Liver (tissue), 9 donors: ENCODE results near the gene STK36. TPM values are rescaled to one million over a fixed set of nuclear protein-coding genes. Genes with fewer than 3 reads are reported as not detected.

Source experiments
- DNase-seq: peaks from one replicate; pipeline ENCODE4 v3.0.0-alpha.2; 2017; ENCODE audit warnings: low spot score
- H3K27ac ChIP-seq, 2 donors: one replicate each; pipeline ENCODE4 v1.7.0; 2013; ENCODE audit warnings: inconsistent platforms in 2 of 2, low read length in 2 of 2, control low read depth in 1 of 2, low read depth in 1 of 2, mild to moderate bottlenecking in 1 of 2
- H3K27me3 ChIP-seq, 4 donors: one replicate each; pipeline versions ENCODE4 v1.6.1 to v1.7.0; 2013; ENCODE audit warnings: low read length in 3 of 4, inconsistent platforms in 1 of 4, mild to moderate bottlenecking in 1 of 4, moderate library complexity in 1 of 4; ENCODE audit not compliant: control insufficient read depth in 4 of 4, insufficient read depth in 4 of 4
- H3K36me3 ChIP-seq, 4 donors: one replicate each; pipeline versions ENCODE4 v1.6.1 to v1.7.0; 2013; ENCODE audit warnings: low read length in 3 of 4, mild to moderate bottlenecking in 3 of 4, low read depth in 1 of 4, moderate library complexity in 1 of 4; ENCODE audit not compliant: control insufficient read depth in 4 of 4, insufficient read depth in 3 of 4
- H3K4me1 ChIP-seq, 4 donors: one replicate each; pipeline versions ENCODE4 v1.6.1 to v1.7.0; 2013; ENCODE audit warnings: low read length in 3 of 4, mild to moderate bottlenecking in 3 of 4, moderate library complexity in 1 of 4; ENCODE audit not compliant: control insufficient read depth in 4 of 4, insufficient read depth in 4 of 4
- H3K4me3 ChIP-seq, 3 donors: one replicate each; pipeline versions ENCODE4 v1.6.1 to v1.7.0; 2013; ENCODE audit warnings: low read length in 3 of 3, control low read depth in 1 of 3, low read depth in 1 of 3, mild to moderate bottlenecking in 1 of 3
- H3K9ac ChIP-seq, 2 donors: one replicate each; pipeline ENCODE4 v1.7.0; 2013; ENCODE audit warnings: low read length in 2 of 2, mild to moderate bottlenecking in 2 of 2, moderate library complexity in 2 of 2, control low read depth in 1 of 2, low read depth in 1 of 2
- H3K9me3 ChIP-seq, 4 donors: one replicate each; pipeline versions ENCODE4 v1.6.1 to v1.7.0; 2013; ENCODE audit warnings: low read length in 3 of 4; ENCODE audit not compliant: control insufficient read depth in 4 of 4
- ATF3 ChIP-seq: IDR thresholded peaks from 2 replicates; pipeline ENCODE4 v1.6.1; 2016; ENCODE audit warnings: antibody characterized with exemption
- EGR1 ChIP-seq, 2 donors: IDR thresholded peaks; 2 replicates each; pipeline ENCODE4 v1.6.1; 2016 to 2018; ENCODE audit warnings: antibody characterized with exemption in 2 of 2, low read depth in 2 of 2
- FOXA1 ChIP-seq: IDR thresholded peaks from 2 replicates; pipeline ENCODE4 v1.6.1; 2016; ENCODE audit warnings: antibody characterized with exemption
- FOXA2 ChIP-seq: IDR thresholded peaks from 2 replicates; pipeline ENCODE4 v1.6.1; 2016; ENCODE audit warnings: antibody characterized with exemption
- GABPA ChIP-seq, 2 donors: IDR thresholded peaks in 1 of 2; conservative IDR thresholded peaks in 1 of 2; 2 replicates each; pipeline ENCODE4 v1.6.1; 2016; ENCODE audit warnings: antibody characterized with exemption in 2 of 2, mild to moderate bottlenecking in 1 of 2, moderate library complexity in 1 of 2
- HNF4A ChIP-seq, 2 donors: conservative IDR thresholded peaks; 2 replicates each; pipeline ENCODE4 v1.6.1; 2016; ENCODE audit warnings: antibody characterized with exemption in 2 of 2, mild to moderate bottlenecking in 2 of 2
- HNF4G ChIP-seq: IDR thresholded peaks from 2 replicates; pipeline ENCODE4 v1.6.1; 2016; ENCODE audit warnings: antibody characterized with exemption
- JUND ChIP-seq, 2 donors: IDR thresholded peaks; 2 replicates each; pipeline ENCODE4 v1.6.1; 2016; ENCODE audit warnings: antibody characterized with exemption in 2 of 2
- NR2F2 ChIP-seq: IDR thresholded peaks from 2 replicates; pipeline ENCODE4 v1.6.1; 2016; ENCODE audit warnings: antibody characterized with exemption
- RAD21 ChIP-seq, 2 donors: IDR thresholded peaks; 2 replicates each; pipeline ENCODE4 v1.6.1; 2016; ENCODE audit warnings: antibody characterized with exemption in 2 of 2, mild to moderate bottlenecking in 2 of 2
- REST ChIP-seq: IDR thresholded peaks from 2 replicates; pipeline ENCODE4 v1.6.1; 2016; ENCODE audit warnings: antibody characterized with exemption, mild to moderate bottlenecking
- RXRA ChIP-seq, 2 donors: IDR thresholded peaks; 2 replicates each; pipeline ENCODE4 v1.6.1; 2017 to 2018; ENCODE audit warnings: antibody characterized with exemption in 2 of 2, mild to moderate bottlenecking in 1 of 2
- SP1 ChIP-seq: IDR thresholded peaks from 2 replicates; pipeline ENCODE4 v1.6.1; 2018; ENCODE audit warnings: antibody characterized with exemption, mild to moderate bottlenecking
- TAF1 ChIP-seq: conservative IDR thresholded peaks from 2 replicates; pipeline ENCODE4 v1.6.1; 2016; ENCODE audit warnings: antibody characterized with exemption, mild to moderate bottlenecking
- YY1 ChIP-seq: IDR thresholded peaks from 2 replicates; pipeline ENCODE4 v1.6.1; 2016; ENCODE audit warnings: antibody characterized with exemption, mild to moderate bottlenecking
- WGBS: extraction: QIAGEN DNeasy Blood & Tissue Kit; methylation state at CpG from one replicate; pipeline ENCODE4 v1.1.7; 2013; 5-methylcytosine and 5-hydroxymethylcytosine counted together
- polyA plus RNA-seq, 2 donors: library from polyadenylated mRNA; stranded (reverse) in 1 of 2; unstranded in 1 of 2; fragments of 200-250 nt in 1 of 2; fragments of >200 nt in 1 of 2; fragmentation: Nextera tagmentation in 1 of 2; extraction: Ambion mirVana in 1 of 2; gene quantifications; one replicate each; pipeline versions ENCODE4 v1.2.1 to v1.2.3, GENCODE V29; 2013 to 2015
- total RNA-seq, 2 donors: library from RNA; depleted of rRNA; stranded (reverse); fragments of >200 nt; gene quantifications; one replicate each; pipeline ENCODE4 v1.2.3, GENCODE V29; 2014
- TF ChIP-seq, protein P1 (sequence below): IDR thresholded peaks from 2 replicates; pipeline ENCODE4 v1.6.1; 2016; ENCODE audit warnings: antibody characterized with exemption
- TF ChIP-seq, protein P2 (sequence below): fragments of 150-350 bp; IDR thresholded peaks from 2 replicates; pipeline ENCODE4 v1.5.1; 2017; ENCODE audit warnings: improper control_type of control experiment, low read depth, low read length; ENCODE audit not compliant: missing input control
- donor health status: healthy.
- donor health status: healthy.
- donor health status: healthy.
- donor health status: healthy.
- donor health status: healthy.

Gene STK36
- total and polyA plus RNA-seq, 4 donors = 5.1 to 17.2 (median 7.0) TPM

DNA sequence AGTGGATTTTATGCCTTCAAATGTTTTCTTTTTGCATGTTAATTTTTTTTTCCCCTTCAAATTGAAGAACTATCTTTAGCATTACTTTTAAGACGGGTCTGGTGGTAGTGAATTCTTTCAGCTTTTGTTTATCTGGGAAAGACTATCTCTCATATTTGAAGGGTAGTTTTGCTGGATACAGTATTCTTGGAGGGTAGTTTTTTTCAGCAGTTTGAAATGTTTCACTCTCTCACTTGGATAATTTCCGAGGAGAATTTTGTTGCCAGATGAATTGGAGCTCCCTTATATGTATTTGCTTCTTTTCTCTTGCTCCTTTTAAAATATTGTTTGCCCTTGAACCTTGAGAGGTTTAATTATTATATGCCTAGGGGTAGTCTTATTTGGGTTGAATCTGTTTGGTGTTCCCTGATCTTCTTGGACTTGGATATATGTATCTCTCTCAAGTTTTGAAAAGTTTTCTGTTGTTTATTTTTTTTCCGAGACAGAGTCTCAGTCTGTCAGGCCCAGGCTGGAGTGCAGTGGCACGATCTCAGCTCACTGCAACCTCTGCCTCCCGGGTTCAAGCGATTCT lies 54.2 kb downstream of the STK36 start:
- Histone ChIP-seq H3K27me3 (no peaks in the 10 kb centered on the region), H3K9ac (no peak overlapping the region), H3K36me3 (no peaks in the 10 kb centered on the region), H3K27ac (no peak overlapping the region), H3K4me1 (peaks cover 3 to 8% (median 8%) of the 10 kb centered on the region in 4 donors), H3K9me3 (peaks cover 0 to 4% (median under 1%) of the 10 kb centered on the region in 4 donors), H3K4me3 (no peak overlapping the region)
- DNase-seq = no peak
- 97% methylated on average over 6 of the region's 6 CpGs for WGBS
- TF ChIP-seq JUND (IDR thresholded peaks at IDR 0.05) (no peak), FOXA2 (no peak), YY1 (no peak), FOXA1 (no peak), ATF3 (no peak), EGR1 (IDR thresholded peaks at IDR 0.05; ENCODE audit: low read depth in 2 of 2) (no peak), RAD21 (IDR thresholded peaks at IDR 0.05) (no peak), NR2F2 (no peak), RXRA (IDR thresholded peaks at IDR 0.05) (no peak), GABPA (IDR thresholded peaks at IDR 0.05 in 1 of 2, conservative IDR thresholded peaks at IDR 0.05 in 1 of 2) (no peak), TAF1 (no peak), HNF4A (conservative IDR thresholded peaks at IDR 0.05) (no peak), SP1 (no peak), HNF4G (no peak), REST (no peak)
- TF ChIP-seq, protein P1, sequence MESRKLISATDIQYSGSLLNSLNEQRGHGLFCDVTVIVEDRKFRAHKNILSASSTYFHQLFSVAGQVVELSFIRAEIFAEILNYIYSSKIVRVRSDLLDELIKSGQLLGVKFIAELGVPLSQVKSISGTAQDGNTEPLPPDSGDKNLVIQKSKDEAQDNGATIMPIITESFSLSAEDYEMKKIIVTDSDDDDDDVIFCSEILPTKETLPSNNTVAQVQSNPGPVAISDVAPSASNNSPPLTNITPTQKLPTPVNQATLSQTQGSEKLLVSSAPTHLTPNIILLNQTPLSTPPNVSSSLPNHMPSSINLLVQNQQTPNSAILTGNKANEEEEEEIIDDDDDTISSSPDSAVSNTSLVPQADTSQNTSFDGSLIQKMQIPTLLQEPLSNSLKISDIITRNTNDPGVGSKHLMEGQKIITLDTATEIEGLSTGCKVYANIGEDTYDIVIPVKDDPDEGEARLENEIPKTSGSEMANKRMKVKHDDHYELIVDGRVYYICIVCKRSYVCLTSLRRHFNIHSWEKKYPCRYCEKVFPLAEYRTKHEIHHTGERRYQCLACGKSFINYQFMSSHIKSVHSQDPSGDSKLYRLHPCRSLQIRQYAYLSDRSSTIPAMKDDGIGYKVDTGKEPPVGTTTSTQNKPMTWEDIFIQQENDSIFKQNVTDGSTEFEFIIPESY = no peak
- TF ChIP-seq, protein P2, sequence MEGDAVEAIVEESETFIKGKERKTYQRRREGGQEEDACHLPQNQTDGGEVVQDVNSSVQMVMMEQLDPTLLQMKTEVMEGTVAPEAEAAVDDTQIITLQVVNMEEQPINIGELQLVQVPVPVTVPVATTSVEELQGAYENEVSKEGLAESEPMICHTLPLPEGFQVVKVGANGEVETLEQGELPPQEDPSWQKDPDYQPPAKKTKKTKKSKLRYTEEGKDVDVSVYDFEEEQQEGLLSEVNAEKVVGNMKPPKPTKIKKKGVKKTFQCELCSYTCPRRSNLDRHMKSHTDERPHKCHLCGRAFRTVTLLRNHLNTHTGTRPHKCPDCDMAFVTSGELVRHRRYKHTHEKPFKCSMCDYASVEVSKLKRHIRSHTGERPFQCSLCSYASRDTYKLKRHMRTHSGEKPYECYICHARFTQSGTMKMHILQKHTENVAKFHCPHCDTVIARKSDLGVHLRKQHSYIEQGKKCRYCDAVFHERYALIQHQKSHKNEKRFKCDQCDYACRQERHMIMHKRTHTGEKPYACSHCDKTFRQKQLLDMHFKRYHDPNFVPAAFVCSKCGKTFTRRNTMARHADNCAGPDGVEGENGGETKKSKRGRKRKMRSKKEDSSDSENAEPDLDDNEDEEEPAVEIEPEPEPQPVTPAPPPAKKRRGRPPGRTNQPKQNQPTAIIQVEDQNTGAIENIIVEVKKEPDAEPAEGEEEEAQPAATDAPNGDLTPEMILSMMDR = no peak
